GM10248 (cell line): ENCODE data around the gene FGFR3.

Source experiments
- CTCF ChIA-PET: fragments of 300-600 bp; sonication (Branson Sonifier 250); formaldehyde crosslinking; extraction: SDS; loops from one replicate; lab custom pipeline; 2021; ENCODE audit warnings: antibody characterized with exemption; lab: Yijun Ruan, JAX
- POLR2A ChIA-PET: fragments of 350-650 bp; sonication (Branson Sonifier 250); formaldehyde crosslinking; extraction: SDS; loops from one replicate; lab custom pipeline; 2020; ENCODE audit warnings: antibody characterized with exemption; lab: Yijun Ruan, JAX
- DNase-seq: peaks from one replicate; pipeline ENCODE4 v3.0.0; 2012; ENCODE audit errors: extremely low spot score
- CTCF ChIP-seq: IDR thresholded peaks from 2 replicates; pipeline ENCODE4 v1.5.1; 2012; ENCODE audit warnings: mild to moderate bottlenecking, low read depth; ENCODE audit errors: extremely low read depth, missing control alignments, control extremely low read depth

FGFR3 gene

GRCh38 chr4:1794809-1795298, 1.8 kb downstream of the FGFR3 start:
- no peak for DNase-seq
- no peak for TF ChIP-seq CTCF
- POLR2A ChIA-PET, result no interaction called here

GRCh38 chr4:1795299-1796195, 2.5 kb downstream of the FGFR3 start:
- no peak for DNase-seq
- CTCF ChIA-PET, result interaction anchor here (1.1 to 1.4 kb wide), 3 partner anchors 19 to 104 kb away, joined by 3 to 4 read pairs (median 3); no protein-coding TSS in a partner anchor
- POLR2A ChIA-PET, result no interaction called here
- no peak for TF ChIP-seq CTCF

More at GRCh38 chr4:1794809-1795298, 1.8 kb downstream of the FGFR3 start:
- CTCF ChIA-PET, result interaction anchor here (1.1 to 1.4 kb wide), 3 partner anchors 20 to 104 kb away, joined by 3 to 4 read pairs (median 3); no protein-coding TSS in a partner anchor

GRCh38 chr4:1796486-1797204, 3.6 kb downstream of the FGFR3 start:
- TF ChIP-seq CTCF, result no peak
- ChIA-PET POLR2A (no interaction called here), CTCF (interaction anchor here (5.5 kb wide), 1 partner anchor 13 kb away, joined by 32 read pairs; no protein-coding TSS in a partner anchor)
- no peak for DNase-seq

GRCh38 chr4:1797298-1797860, 4.3 kb downstream of the FGFR3 start:
- ChIA-PET POLR2A (no interaction called here), CTCF (interaction anchor here (1.4 to 5.5 kb wide), 2 partner anchors 9 to 13 kb away, joined by 3 to 32 read pairs; no protein-coding TSS in a partner anchor)
- no peak for DNase-seq
- no peak for TF ChIP-seq CTCF

GRCh38 chr4:1797861-1798579, 4.9 kb downstream of the FGFR3 start:
- POLR2A ChIA-PET, result interaction anchor here (0.6 kb wide), 1 partner anchor 121 kb away, joined by 3 read pairs; no protein-coding TSS in a partner anchor
- no peak for DNase-seq
- CTCF ChIA-PET, result interaction anchor here (1.4 to 5.5 kb wide), 2 partner anchors 9 to 12 kb away, joined by 3 to 32 read pairs; no protein-coding TSS in a partner anchor
- TF ChIP-seq CTCF, result no peak
